ENCODE measurements around the gene ZG16B.
A peak's percentile ranks its signal among the peaks of the same experiment; 100 is the strongest.

Gene ZG16B

DNA sequence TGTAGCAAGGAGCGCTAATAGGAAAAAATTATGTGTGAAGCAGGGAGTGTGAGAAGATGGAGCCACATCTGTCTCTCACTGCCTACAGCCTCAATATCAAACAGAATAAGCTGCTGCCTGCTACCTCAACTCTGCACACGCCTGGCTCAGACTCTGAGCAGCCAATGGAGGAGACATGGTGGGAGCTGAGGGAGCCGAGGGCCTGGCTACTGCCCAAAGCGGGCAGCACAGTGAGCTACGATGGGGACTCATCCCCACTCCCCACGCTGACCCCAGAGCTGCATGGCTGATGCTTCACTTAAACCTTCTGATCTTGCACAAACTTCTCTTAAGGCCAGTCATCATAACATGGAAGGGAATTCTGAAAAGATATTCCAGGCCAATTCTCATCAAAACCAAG, 41.8 kb downstream of the ZG16B start:
- TF ChIP-seq, protein P1, sequence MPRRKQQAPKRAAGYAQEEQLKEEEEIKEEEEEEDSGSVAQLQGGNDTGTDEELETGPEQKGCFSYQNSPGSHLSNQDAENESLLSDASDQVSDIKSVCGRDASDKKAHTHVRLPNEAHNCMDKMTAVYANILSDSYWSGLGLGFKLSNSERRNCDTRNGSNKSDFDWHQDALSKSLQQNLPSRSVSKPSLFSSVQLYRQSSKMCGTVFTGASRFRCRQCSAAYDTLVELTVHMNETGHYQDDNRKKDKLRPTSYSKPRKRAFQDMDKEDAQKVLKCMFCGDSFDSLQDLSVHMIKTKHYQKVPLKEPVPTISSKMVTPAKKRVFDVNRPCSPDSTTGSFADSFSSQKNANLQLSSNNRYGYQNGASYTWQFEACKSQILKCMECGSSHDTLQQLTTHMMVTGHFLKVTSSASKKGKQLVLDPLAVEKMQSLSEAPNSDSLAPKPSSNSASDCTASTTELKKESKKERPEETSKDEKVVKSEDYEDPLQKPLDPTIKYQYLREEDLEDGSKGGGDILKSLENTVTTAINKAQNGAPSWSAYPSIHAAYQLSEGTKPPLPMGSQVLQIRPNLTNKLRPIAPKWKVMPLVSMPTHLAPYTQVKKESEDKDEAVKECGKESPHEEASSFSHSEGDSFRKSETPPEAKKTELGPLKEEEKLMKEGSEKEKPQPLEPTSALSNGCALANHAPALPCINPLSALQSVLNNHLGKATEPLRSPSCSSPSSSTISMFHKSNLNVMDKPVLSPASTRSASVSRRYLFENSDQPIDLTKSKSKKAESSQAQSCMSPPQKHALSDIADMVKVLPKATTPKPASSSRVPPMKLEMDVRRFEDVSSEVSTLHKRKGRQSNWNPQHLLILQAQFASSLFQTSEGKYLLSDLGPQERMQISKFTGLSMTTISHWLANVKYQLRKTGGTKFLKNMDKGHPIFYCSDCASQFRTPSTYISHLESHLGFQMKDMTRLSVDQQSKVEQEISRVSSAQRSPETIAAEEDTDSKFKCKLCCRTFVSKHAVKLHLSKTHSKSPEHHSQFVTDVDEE (CRISPR knock-in tag; IDR thresholded peaks at IDR 0.05), result no peak
- TF ChIP-seq ISL1 (CRISPR knock-in tag; IDR thresholded peaks at IDR 0.05) (no peak), RARB (CRISPR knock-in tag; IDR thresholded peaks at IDR 0.05) (no peak), BACH2 (CRISPR knock-in tag; IDR thresholded peaks at IDR 0.05; ENCODE audit: borderline replicate concordance) (no peak), ZNF8 (CRISPR knock-in tag; IDR thresholded peaks at IDR 0.05) (no peak), ZNF565 (CRISPR knock-in tag; conservative IDR thresholded peaks at IDR 0.05; ENCODE audit: low read depth) (no peak), PPARA (CRISPR knock-in tag; IDR thresholded peaks at IDR 0.05; ENCODE audit: borderline replicate concordance) (no peak), OSR1 (CRISPR knock-in tag; IDR thresholded peaks at IDR 0.05) (no peak), CSDC2 (CRISPR knock-in tag; IDR thresholded peaks at IDR 0.05) (no peak), ZFP30 (CRISPR knock-in tag; IDR thresholded peaks at IDR 0.05) (no peak), ZNF70 (CRISPR knock-in tag; IDR thresholded peaks at IDR 0.05) (no peak), ZFP3 (CRISPR knock-in tag; IDR thresholded peaks at IDR 0.05) (no peak), SNAI2 (CRISPR knock-in tag; IDR thresholded peaks at IDR 0.05) (no peak), ESRRG (CRISPR knock-in tag; IDR thresholded peaks at IDR 0.05) (no peak), TCF4 (CRISPR knock-in tag; IDR thresholded peaks at IDR 0.05; ENCODE audit: borderline replicate concordance) (no peak)
- TF ChIP-seq, protein P2, sequence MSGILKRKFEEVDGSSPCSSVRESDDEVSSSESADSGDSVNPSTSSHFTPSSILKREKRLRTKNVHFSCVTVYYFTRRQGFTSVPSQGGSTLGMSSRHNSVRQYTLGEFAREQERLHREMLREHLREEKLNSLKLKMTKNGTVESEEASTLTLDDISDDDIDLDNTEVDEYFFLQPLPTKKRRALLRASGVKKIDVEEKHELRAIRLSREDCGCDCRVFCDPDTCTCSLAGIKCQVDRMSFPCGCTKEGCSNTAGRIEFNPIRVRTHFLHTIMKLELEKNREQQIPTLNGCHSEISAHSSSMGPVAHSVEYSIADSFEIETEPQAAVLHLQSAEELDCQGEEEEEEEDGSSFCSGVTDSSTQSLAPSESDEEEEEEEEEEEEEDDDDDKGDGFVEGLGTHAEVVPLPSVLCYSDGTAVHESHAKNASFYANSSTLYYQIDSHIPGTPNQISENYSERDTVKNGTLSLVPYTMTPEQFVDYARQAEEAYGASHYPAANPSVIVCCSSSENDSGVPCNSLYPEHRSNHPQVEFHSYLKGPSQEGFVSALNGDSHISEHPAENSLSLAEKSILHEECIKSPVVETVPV (CRISPR knock-in tag; IDR thresholded peaks at IDR 0.05), result no peak
- TF ChIP-seq, protein P3, sequence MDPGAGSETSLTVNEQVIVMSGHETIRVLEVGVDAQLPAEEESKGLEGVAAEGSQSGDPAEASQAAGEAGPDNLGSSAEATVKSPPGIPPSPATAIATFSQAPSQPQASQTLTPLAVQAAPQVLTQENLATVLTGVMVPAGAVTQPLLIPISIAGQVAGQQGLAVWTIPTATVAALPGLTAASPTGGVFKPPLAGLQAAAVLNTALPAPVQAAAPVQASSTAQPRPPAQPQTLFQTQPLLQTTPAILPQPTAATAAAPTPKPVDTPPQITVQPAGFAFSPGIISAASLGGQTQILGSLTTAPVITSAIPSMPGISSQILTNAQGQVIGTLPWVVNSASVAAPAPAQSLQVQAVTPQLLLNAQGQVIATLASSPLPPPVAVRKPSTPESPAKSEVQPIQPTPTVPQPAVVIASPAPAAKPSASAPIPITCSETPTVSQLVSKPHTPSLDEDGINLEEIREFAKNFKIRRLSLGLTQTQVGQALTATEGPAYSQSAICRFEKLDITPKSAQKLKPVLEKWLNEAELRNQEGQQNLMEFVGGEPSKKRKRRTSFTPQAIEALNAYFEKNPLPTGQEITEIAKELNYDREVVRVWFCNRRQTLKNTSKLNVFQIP (CRISPR knock-in tag; IDR thresholded peaks at IDR 0.05; ENCODE audit: borderline replicate concordance, low read depth), result no peak
- TF ChIP-seq, protein P4, sequence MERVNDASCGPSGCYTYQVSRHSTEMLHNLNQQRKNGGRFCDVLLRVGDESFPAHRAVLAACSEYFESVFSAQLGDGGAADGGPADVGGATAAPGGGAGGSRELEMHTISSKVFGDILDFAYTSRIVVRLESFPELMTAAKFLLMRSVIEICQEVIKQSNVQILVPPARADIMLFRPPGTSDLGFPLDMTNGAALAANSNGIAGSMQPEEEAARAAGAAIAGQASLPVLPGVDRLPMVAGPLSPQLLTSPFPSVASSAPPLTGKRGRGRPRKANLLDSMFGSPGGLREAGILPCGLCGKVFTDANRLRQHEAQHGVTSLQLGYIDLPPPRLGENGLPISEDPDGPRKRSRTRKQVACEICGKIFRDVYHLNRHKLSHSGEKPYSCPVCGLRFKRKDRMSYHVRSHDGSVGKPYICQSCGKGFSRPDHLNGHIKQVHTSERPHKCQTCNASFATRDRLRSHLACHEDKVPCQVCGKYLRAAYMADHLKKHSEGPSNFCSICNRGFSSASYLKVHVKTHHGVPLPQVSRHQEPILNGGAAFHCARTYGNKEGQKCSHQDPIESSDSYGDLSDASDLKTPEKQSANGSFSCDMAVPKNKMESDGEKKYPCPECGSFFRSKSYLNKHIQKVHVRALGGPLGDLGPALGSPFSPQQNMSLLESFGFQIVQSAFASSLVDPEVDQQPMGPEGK (CRISPR knock-in tag; IDR thresholded peaks at IDR 0.05; ENCODE audit: borderline replicate concordance), result no peak
- no peak for ATAC-seq

DNA sequence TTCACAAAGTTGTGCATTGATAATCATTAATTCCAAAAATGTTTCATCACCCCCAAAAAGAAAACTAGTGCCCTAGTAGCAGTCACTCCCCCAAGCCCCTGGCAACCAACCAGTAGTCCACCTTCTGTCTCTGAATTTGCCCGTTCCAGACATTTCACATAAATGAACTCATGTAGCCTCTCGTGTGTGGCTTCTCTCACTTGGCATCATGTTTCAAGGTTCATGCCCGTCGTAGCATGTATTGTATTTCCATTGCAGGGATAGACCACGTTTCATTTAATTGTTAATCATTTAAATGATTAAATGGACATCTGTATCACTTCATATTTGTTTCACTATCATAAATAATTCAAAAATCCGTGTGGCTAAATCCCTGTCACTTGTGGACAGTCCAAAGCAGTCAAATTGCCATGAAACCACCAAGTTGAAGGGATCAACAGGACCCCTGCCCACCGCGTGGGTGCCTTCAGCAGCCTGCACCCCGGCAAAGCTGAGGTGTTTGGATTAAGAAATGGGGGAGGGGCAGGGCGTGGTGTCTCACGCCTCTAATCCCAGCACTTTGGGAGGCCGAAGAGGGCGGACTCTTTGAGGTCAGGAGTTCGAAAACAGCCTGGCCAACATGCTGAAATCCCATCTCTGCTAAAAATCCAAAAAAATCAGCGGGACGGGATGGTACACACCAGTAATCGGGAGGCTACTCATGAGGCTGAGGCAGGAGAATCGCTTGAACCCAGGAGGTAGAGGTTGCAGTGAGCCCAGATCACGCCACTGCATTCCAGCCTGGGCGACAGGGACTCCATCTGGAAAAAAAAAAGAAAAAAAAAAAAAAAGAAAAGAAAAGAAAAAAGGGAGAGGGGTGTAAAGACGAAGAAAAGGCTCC, 44.2 kb downstream of the ZG16B start:
- peak; percentile 13; the same call in 2 of the 3 replicates for ATAC-seq
- TF ChIP-seq ZNF8 (CRISPR knock-in tag; IDR thresholded peaks at IDR 0.05) (no peak), ZFP30 (CRISPR knock-in tag; IDR thresholded peaks at IDR 0.05) (no peak), SNAI2 (CRISPR knock-in tag; IDR thresholded peaks at IDR 0.05) (no peak), RARB (CRISPR knock-in tag; IDR thresholded peaks at IDR 0.05) (no peak), ZNF565 (CRISPR knock-in tag; conservative IDR thresholded peaks at IDR 0.05; ENCODE audit: low read depth) (no peak), BACH2 (CRISPR knock-in tag; IDR thresholded peaks at IDR 0.05; ENCODE audit: borderline replicate concordance) (no peak), TCF4 (CRISPR knock-in tag; IDR thresholded peaks at IDR 0.05; ENCODE audit: borderline replicate concordance) (no peak), ARNTL (CRISPR knock-in tag; IDR thresholded peaks at IDR 0.05; ENCODE audit: borderline replicate concordance, low read depth) (no peak)
- TF ChIP-seq, protein P2 (CRISPR knock-in tag; IDR thresholded peaks at IDR 0.05), result no peak
- TF ChIP-seq, protein P5, sequence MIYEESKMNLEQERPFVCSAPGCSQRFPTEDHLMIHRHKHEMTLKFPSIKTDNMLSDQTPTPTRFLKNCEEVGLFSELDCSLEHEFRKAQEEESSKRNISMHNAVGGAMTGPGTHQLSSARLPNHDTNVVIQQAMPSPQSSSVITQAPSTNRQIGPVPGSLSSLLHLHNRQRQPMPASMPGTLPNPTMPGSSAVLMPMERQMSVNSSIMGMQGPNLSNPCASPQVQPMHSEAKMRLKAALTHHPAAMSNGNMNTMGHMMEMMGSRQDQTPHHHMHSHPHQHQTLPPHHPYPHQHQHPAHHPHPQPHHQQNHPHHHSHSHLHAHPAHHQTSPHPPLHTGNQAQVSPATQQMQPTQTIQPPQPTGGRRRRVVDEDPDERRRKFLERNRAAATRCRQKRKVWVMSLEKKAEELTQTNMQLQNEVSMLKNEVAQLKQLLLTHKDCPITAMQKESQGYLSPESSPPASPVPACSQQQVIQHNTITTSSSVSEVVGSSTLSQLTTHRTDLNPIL (CRISPR knock-in tag; IDR thresholded peaks at IDR 0.05; ENCODE audit: low read depth), result no peak
- TF ChIP-seq, protein P1 (CRISPR knock-in tag; IDR thresholded peaks at IDR 0.05), result no peak

Measured in SK-N-SH treated with all-trans-retinoic acid at 6 μM for 48 hours (cell line).